GM21390 (cell line): ENCODE results near the gene GALNT10.

Experiments used
- ATAC-seq: cut with Tn5 transposase; IDR thresholded peaks from one replicate; pipeline ENCODE4 v1.9.1; 2021; ENCODE audit not compliant: unreplicated experiment

The GALNT10 gene

GRCh38 chr5:154465169-154465568, 274.6 kb downstream of the GALNT10 start:
- no peak for ATAC-seq

- ATAC-seq, result no peak
These were observed 275.6 kb downstream of the GALNT10 start for GRCh38 chr5:154466147-154466546.

- no peak for ATAC-seq
These were observed 276.1 kb downstream of the GALNT10 start for GRCh38 chr5:154466671-154467070.

- peak; percentile 93 for ATAC-seq
These were observed 277.3 kb downstream of the GALNT10 start for GRCh38 chr5:154467655-154468354.

GRCh38 chr5:154470137-154470536, 279.6 kb downstream of the GALNT10 start:
- no peak for ATAC-seq
